RCC 7860 (cell line): ENCODE results near the gene HOXD12.
A peak's percentile ranks its signal among the peaks of the same experiment; 100 is the strongest.

Experiments
- DNase-seq: peaks from one replicate; pipeline ENCODE4 v3.0.0-alpha.2; 2015; ENCODE audit warnings: low spot score
- FAIRE-seq: peaks from 2 replicates; lab custom pipeline; 2012; peaks lifted over from hg19 to GRCh38; lab: Jason Lieb, UNC

Gene HOXD12

GRCh38 chr2:176118601-176119339, 19.2 kb downstream of the HOXD12 start:
- DNase-seq (no peak), FAIRE-seq (no peak)

DNA sequence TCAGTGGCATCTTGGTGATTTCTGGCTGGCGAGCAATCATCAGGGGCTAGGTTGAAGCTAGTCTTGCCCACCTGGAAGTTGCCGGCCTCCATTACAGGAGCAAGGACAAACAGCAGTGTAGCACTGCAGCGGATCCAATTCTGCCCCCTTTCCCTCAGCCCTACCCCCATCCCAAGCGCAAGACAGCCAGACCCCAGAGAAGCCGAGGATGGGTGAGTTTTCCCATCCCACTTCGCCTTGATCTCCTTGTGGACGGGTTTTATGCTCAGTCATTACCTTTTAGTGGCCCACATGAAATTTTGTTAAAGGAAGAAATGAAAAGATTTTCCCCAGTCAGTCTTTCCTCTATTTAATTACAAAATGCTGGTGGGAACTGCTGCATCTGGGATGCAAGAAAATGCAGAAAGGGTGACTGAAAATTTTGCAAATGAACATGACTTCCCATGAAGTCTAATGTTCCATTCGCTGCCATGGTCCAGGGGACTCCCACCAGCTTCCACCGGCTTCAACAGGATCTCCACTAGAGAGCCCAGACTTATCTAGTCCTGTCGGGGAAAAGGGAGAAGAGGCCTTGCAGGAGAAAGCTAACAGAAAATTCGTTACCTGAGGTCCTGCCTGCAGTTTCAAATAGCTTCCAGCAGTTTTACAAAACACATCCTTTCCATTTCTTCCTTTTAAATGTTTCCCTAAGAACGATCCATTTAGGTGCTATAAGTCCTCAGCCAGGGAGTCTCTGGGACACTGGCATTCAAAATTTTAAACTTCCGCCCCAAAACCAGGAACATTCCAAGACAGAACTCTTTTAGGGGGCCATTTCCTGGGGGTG, 21.0 kb downstream of the HOXD12 start:
- no peak for DNase-seq
- FAIRE-seq: no peak

DNA sequence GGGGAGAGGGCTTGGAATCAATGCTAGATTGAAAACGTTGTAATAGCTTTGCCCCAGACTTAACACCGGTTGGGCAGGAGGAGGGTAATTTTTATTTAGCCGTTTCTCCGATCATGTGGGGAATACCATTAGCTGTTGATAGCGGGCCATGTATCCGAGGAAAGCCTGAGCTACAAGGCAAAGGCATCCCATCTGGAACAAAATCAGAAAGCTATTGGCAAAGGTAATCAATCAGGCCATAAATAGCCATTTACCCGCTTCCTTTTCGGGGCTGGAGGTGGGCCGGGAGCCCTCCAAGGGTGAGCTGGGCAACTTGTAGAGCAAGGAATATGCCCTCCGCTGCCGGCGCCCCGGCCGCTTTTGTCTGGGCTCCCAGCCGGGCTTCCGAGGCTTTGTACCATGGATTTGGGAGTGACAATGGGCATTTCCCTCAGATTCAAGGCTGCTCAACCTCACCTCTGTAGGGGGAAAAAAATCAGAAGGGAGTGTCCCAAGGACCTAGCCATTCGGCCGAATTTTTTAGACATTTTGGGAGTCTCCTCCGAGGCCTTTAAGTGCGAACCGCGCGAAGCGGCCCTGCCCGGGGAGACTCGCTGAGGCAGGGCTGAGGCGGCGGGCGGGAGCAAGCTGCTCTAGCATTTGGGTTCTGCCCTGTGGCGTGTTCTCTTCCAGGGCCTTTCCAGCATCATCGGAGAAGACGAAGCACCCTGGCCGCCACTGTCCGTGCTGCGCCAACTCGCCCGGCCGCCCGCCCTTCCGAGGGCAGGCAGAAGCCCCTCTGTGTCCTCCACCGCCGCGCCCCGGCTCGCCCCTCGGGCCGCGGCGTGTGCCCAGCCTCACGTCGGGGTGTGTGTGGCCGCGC, 21.8 kb downstream of the HOXD12 start:
- FAIRE-seq (no peak), DNase-seq (no peak)

GRCh38 chr2:176122052-176122682, 22.6 kb downstream of the HOXD12 start:
- no peak for DNase-seq
- no peak for FAIRE-seq

GRCh38 chr2:176122683-176123410, 23.3 kb downstream of the HOXD12 start, which contains the start of gene HOXD9:
Gene HOXD9 (plus strand): TSS chr2:176122719. CDS start chr2:176122769, 50 bp downstream.
- FAIRE-seq (no peak), DNase-seq (no peak)

GRCh38 chr2:176123411-176124109, 24.0 kb downstream of the HOXD12 start:
- DNase-seq: no peak
- no peak for FAIRE-seq

GRCh38 chr2:176124110-176124946, 24.7 kb downstream of the HOXD12 start:
- FAIRE-seq (no peak), DNase-seq (no peak)

DNA sequence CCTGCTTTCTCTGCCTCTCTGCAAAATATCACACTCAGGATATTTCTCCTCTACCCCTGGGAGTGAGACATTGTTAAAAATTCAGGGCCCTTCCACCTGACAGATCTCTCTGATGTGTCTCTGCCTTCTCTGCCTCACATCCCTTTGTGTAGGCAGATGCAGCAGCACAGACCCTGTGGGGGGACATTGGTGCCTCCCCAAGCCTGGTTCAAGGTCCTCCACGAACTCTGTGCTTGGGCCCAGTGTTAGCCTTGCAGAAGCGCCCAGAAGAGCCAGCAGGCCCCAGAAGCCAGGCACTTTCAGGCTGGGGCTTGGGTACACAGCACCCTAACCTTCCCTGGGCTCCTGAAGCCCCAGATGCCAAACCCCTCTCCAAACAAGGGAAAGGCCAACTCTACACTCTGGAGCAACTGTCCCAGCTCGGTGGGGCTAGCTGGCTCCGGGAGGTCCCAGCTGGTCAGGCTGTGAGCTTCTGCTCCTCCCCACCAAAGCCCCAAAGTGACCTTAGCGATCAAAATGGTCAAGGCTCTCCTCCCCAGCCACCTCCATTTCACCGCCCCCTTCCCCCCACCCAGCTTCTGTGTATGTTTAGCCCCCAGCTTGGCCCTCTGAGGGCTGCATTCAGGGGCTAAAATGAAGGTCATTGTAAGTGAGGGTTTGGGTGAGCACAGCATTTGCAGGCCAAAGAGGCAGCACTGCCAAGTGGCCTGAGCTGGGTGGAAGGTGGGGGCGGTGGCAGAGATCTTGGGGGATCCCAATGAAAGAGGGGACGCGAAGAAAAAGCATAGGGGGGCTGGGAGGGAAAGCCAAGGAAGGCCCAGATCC, 25.6 kb downstream of the HOXD12 start:
- DNase-seq: no peak
- no peak for FAIRE-seq

DNA sequence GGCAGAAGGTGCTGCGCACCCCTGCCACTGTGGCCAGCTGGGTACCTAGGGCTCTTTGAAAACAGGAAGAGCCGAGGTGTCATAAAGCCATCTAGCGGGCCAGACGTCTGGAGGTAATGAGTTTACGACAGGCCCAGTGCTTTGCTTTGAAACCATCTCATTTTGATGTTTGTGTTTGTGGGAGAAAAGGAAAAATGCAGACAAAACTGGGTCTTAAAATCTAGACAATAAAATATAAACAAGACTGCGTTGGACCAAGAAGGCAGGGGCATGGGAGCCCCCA, 26.1 kb downstream of the HOXD12 start:
- no peak for FAIRE-seq
- DNase-seq: no peak

DNA sequence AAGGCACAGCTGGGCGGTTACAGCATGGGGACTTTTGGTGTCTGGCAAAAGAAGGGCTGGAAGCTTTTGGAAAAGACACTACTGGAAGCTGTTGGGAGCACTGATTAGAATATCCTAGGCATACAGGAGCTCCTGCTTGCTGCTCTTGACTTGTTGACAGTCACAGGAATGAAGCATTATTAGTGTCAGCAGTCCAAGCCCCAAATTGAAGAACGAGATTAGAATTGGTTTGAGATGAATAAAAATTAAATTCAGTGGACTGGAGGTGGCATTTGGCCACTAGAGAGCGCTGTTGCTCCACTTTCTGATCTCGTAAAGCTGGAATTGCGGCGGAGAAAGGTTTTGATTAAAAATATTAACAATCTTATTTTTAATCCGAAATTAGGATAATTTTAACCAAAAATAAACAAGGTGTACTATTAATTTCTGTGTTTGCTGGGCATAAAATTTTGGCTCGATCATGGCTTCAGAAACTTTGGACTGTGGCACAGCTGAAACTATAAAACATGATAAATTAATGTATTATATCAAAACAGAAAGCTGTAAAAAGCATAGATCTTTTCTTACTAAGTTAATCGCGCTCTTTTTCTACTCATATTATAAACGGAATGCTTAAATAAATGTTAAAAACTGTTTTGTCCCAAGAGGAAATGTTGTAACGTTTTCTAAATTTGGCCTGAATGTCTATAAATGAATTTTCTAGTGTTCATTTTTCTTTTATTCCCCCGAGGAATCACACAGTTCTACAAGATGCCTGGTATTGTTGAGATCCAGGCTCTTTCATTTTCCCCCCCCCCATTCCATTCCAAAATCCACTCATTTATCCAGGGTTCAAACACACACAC, 27.6 kb downstream of the HOXD12 start:
- DNase-seq (no peak), FAIRE-seq (peak; percentile 83)

- FAIRE-seq: no peak
These were observed 28.1 kb downstream of the HOXD12 start for GRCh38 chr2:176127774-176128072.

GRCh38 chr2:176128172-176128981, 28.8 kb downstream of the HOXD12 start:
- DNase-seq: no peak
- no peak for FAIRE-seq

More at GRCh38 chr2:176127774-176128072, 28.1 kb downstream of the HOXD12 start:
- DNase-seq: no peak

GRCh38 chr2:176128982-176129796, 29.6 kb downstream of the HOXD12 start, which contains the start of gene HOXD8:
Gene HOXD8 (plus strand): TSS chr2:176129705. CDS start chr2:176130367, 662 bp downstream.
- FAIRE-seq: no peak
- peak; percentile 61 for DNase-seq

DNA sequence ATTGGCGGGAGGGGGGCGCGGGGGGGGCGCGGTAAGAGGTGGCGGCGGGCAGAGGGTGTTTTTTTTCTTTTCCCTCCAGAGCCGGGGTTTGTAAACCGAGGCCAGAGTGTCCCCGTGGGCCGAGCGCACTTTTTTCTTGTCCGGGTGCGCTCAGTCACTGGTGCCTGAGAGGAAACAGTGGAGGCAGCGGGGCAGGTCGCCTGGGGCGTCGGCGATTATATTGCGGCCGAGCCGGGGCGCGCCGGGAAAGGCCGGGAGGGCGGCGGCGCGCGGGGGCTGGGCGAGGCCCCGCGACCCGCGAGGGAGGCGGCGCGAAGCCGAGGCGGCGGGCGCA, 30.2 kb downstream of the HOXD12 start:
- FAIRE-seq (no peak), DNase-seq (no peak)

DNA sequence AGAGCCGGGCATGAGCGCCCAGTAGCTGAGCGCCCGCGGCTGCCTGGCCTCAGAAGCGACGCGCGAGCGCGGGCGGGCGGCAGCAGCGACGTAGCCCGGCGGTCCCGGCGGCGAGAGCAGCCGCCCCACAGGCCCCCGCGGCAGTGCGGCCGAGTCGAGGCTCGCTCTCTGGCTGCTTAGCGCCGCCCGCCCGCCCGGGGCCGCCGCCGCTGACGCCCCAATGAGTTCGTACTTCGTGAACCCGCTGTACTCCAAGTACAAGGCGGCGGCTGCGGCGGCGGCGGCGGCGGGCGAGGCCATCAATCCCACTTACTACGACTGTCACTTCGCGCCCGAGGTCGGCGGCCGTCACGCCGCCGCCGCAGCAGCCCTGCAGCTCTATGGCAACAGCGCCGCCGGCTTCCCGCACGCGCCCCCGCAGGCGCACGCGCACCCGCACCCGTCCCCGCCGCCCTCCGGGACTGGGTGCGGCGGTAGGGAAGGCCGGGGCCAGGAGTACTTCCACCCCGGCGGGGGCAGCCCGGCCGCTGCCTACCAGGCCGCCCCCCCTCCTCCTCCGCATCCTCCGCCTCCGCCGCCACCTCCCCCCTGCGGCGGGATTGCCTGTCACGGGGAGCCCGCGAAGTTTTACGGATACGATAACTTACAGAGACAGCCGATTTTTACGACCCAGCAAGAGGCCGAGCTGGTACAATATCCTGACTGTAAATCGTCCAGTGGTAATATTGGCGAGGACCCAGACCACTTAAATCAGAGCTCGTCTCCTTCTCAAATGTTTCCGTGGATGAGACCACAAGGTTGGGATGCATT, 30.8 kb downstream of the HOXD12 start:
- DNase-seq (no peak), FAIRE-seq (no peak)
